ENCODE measurements around the gene MEIS1. TPM values are rescaled to one million over a fixed set of nuclear protein-coding genes. Genes with fewer than 3 reads are reported as not detected.

MEIS1 gene
- total RNA-seq, 1 experiment from 2014 or later = 0.66 TPM

GRCh38 chr2:66528974-66529724 is 94.2 kb downstream of the MEIS1 start:
- Mint-ChIP-seq H3K9me3 (no peaks in the 10 kb centered on the region), H3K36me3 (ENCODE audit: insufficient read depth in 1 of 3, low read depth in 3 of 3) (no peaks in the 10 kb centered on the region), H3K27ac (no peak overlapping the region), H3K4me3 (no peak overlapping the region), H3K27me3 (ENCODE audit: low read depth) (peaks cover 2% of the 10 kb centered on the region; the same call in 1 of the 2 replicates), H3K4me1 (peaks cover 12% of the 10 kb centered on the region in 2 experiments)
- H3K4ac ChIP-seq (ENCODE audit: low read depth, low read length) = no peak overlapping the region
- no CpG with 5 or more reads among the region's 1 CpG for WGBS (ENCODE audit: extremely low coverage, insufficient read length, low lambda C conversion rate)
- H3K79me1 ChIP-seq (ENCODE audit: insufficient read depth, low read depth, low read length, poor library complexity, severe bottlenecking) = no peaks in the 10 kb centered on the region
- H4K8ac ChIP-seq (replicated peaks; ENCODE audit: insufficient read length, low read depth, low read length) = no peak overlapping the region
- no peak overlapping the region for H3K9ac ChIP-seq (ENCODE audit: extremely low read depth, insufficient read length, low read length)
- H2BK12ac ChIP-seq (ENCODE audit: insufficient read length, low read depth, low read length) = no peak overlapping the region
- DNase-seq = no peak
- no peak overlapping the region for H3K27ac ChIP-seq (ENCODE audit: insufficient read length, low read depth, low read length)
- no peaks in the 10 kb centered on the region for H3K9me3 ChIP-seq (ENCODE audit: control insufficient read depth, low read depth, low read length)
- no peak overlapping the region for H2AFZ ChIP-seq (ENCODE audit: low read length)
- no peaks in the 10 kb centered on the region for H3K79me2 ChIP-seq (ENCODE audit: insufficient read depth, low read length)
- H2BK20ac ChIP-seq (ENCODE audit: low read depth, low read length, poor library complexity, severe bottlenecking) = no peak overlapping the region
- no peak overlapping the region for H2BK120ac ChIP-seq (ENCODE audit: low read depth, low read length, poor library complexity, severe bottlenecking)
- H3K4me1 ChIP-seq (ENCODE audit: insufficient read depth, low read length) = peaks cover 3% of the 10 kb centered on the region; the same call in 1 of the 2 replicates
- H2BK5ac ChIP-seq (ENCODE audit: insufficient read length, low read length) = no peak overlapping the region
- no peak for TF ChIP-seq CTCF (conservative IDR thresholded peaks at IDR 0.05)
- no peaks in the 10 kb centered on the region for H3K27me3 ChIP-seq (ENCODE audit: insufficient read depth, low read length)
- no peak overlapping the region for H4K5ac ChIP-seq (ENCODE audit: insufficient read length, low read depth, low read length)
- no peak overlapping the region for H3K23ac ChIP-seq (ENCODE audit: insufficient read length, low read depth, low read length)
- H3K56ac ChIP-seq (ENCODE audit: insufficient read length, low read depth, low read length) = no peak overlapping the region
- H4K20me1 ChIP-seq (ENCODE audit: control insufficient read depth, insufficient read depth, insufficient read length) = no peaks in the 10 kb centered on the region
- H2AK5ac ChIP-seq (ENCODE audit: insufficient read length, low read length) = no peak overlapping the region
- no peaks in the 10 kb centered on the region for H3K23me2 ChIP-seq (ENCODE audit: insufficient read length, low read depth, low read length, poor library complexity, severe bottlenecking)
- no peak overlapping the region for H3T11ph ChIP-seq (ENCODE audit: low read length)
- no peak overlapping the region for H4K91ac ChIP-seq (ENCODE audit: insufficient read length, low read depth, low read length)
- no peak overlapping the region for H3K18ac ChIP-seq (ENCODE audit: insufficient read length, low read depth, low read length)
- no peak overlapping the region for H2BK15ac ChIP-seq (ENCODE audit: low read depth, low read length)
- no peak overlapping the region for H3K14ac ChIP-seq (ENCODE audit: insufficient read depth, low read length)
- H3K4me2 ChIP-seq (ENCODE audit: insufficient read depth, insufficient read length, low read length) = no peak overlapping the region

Data from H9 (cell line).